T-helper 1 cell (primary cell): ENCODE measurements around the gene MCRIP2.
A peak's percentile ranks its signal among the peaks of the same experiment; 100 is the strongest.

ENCODE experiments used
- DNase-seq, 5 donors: peaks; one replicate each; pipeline ENCODE4 v3.0.0-alpha.2; 2012 to 2020

Gene MCRIP2

GRCh38 chr16:633336-634050, 8.1 kb upstream of the MCRIP2 start:
- no peak for DNase-seq

DNA sequence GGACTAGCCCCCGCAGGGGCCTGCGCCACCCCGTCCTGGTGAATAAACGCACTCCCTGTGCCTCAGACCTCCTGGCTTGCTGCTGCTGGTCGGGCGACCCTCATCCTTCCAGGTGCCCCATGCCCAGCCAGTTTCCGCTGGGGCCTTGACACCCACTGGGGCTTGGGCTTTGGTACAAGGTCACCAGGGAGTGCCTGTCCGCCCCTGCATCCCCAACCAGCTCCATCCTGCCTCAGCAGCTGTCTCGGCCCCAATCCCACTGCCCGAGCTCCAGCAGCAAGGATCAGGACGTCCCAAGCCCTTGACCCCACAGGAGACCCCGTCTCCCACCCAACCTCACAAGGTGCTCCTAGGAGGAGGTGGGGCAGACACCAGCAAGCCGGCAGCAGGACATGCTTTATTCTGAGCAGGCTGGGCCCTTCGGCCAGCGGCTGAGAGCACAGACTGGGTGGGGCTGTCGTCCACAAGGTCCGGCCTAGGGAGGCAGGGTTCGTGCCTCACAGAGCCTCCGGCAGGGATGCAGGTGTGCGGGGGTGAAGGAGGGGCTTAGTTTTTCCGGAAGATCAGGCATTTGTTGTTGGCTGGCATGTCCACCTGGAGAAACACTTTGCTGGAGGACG, 7.5 kb upstream of the MCRIP2 start:
- no peak for DNase-seq

DNA sequence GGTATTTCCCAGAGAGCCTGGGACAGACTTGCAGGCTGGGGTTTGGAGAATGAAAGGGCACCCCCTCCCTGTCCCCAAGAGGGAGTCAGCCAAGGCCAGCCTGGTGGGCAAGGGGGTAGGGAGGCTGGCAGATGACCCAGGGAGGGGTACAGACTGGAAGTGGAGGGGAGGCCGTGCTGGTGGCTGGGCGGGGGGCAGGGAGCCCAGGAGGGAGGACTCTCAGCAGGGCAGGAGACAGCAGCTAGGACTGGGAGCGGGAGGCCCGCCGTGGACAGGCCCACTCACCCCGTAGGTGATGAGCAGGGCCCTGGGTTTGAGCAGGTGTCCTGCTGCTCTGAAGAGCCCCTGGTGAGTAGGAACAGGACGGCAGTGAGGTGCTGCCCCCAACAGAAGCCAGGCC, 6.6 kb upstream of the MCRIP2 start:
- DNase-seq: no peak

- no peak for DNase-seq
Measured at GRCh38 chr16:635573-636205, 5.9 kb upstream of the MCRIP2 start.

DNA sequence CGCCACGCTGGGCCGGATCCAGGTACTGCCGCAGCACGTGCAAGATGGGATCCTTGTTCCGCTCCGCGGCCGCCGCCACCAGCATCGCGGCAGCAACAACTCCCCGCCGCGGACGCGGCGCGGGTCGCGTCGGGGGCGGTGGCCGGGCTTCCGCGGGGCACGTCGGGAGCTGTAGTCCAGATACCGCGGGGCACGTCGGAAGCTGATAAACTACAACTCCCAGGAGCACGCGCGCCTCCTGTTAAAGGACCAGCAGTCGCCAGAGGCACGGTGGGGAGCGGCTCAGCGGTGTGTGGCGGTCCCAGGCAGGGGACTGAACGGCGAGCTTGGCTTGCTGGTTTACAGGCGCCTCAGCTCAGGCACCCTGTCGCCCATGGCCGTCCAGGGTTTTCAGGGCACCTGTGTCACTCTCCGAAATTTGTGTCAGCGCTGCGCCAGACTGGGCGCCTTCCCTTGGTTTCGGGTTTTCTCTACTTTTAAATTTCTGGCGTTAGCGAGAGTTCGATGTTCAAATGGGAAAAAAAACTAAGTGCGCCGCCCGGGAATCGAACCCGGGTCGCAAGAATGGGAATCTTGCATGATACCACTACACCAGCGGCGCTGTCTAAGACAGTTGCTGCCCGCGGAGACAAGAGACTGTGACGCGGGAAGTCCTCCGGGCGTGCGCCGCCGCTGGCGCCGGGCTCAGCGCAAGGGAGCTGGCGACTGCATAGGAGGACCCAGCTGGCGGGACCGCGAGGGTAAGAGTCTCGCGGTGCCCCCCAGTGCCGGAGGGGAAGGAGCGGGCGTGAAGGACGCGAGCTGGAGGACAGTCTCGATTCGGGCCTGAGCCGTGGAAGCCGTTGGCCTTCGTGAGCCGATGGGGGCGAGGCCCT, 5.2 kb upstream of the MCRIP2 start, which contains the start of gene METTL26:
METTL26 (minus strand) TSS at position 100 of the 875 bp plus-strand sequence; CDS start at position 85, 15 bp downstream.
- peak; percentile 83 to 94 (median 90) for DNase-seq

DNA sequence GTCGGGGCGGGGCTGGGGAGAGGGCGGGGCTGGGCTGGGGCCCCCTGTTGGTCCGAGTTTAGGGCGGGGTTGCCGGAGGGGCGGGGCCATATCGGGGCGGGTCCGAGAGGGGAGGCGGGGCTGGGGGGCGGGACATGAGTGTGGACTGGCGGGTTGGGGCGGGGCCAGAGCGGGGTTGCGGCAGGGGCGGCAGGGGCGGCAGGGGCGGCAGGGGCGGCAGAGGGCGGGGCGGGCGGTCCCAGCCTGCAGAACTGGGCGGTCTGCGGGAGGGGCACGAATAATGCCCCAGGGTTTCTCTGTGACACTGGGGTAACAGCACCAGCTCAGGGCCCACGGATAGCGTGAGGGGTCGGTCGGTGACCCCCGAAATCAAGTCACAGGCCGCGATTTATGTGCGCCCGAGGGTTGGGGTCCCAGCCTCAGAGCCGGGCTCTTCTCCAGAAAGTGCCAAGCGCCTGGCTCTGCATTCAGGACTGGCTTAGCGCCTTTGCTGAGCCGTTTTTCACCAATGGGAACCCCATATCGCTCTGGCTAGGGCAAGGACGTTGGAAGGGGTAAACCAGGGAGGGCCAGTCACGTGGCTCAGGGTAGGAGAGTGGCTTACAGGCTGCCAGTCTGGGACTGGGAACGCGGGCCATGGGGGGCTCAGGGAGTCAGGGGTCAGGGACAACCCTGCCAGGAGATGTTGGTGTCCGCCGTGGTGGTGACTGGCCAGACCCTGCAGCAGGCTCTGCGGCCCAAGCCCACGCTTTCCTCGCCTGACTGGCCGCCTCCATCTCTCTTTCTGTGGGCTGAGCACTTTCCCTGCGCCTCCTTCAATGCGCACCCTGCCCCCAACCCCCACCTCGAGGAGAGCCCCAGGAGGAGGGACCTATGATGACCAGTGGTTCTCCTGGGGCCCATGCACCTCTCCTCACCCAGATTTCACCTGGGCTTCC, 4.3 kb upstream of the MCRIP2 start:
- DNase-seq: peak in 4 of 5 donors; percentile 81 to 86 (median 84)

DNA sequence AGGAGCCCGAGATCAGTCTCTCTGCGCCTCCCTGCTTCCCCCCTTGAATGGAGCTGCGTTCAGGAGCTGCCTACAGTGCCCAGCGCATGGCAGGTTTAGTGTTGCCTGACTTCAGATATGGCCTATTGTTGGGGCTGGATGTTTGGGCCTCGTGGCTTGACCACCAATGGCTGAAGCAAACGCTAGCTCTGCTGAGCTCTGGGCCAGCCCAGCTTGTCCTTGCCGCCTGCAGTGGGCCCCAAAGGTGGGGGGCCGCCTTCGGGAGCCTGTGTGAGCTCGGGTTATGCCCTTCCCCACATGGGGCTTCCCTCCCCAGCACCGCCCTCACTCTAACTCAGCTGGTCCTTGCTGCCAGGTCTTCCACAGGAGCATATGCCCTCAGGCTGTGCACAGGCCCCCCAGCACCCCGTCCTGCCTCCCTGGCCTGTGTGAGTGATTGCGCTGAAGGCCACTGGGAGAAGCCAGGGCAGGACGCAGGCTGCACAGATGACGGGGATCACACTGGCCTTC, 3.5 kb upstream of the MCRIP2 start:
- no peak for DNase-seq

DNA sequence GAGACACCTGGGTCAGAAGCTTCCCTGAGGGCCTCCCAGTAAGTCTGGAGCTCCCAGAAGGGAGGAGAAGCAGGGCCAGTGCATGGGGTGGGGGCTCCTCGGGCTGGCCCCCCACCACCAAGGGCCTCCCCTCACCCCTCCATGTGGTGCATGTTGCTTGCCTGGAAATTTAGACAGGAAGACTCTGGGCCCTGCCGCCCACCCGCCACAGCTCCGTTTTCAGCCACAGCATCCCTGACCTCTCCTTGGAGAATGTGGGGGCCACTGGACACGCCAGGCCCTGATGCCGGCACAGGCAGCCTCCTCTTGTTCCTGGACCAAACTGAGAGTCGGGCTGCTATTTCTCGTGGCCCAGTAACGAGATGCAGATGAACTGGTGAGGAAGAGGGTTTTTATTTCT, 2.8 kb upstream of the MCRIP2 start:
- no peak for DNase-seq

DNA sequence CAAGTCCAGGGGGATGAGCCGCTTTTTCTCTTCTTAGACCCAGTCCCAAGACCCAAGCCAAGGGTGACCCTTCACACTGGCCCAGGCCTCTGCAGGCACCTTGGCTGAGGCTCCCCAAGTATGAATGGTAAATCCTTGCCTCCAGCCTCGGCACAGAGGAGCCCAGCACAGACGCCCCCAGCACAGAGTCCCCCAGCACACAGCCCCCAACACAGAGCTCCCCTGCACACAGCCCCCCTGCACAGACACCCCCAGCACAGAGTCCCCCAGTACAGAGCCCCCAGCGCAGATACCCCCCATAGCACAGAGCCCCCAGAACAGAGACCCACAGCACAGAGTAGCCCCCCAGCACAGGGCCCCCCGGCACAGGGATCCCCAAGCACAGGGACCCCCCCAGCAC, 1.0 kb upstream of the MCRIP2 start:
- DNase-seq: no peak

DNA sequence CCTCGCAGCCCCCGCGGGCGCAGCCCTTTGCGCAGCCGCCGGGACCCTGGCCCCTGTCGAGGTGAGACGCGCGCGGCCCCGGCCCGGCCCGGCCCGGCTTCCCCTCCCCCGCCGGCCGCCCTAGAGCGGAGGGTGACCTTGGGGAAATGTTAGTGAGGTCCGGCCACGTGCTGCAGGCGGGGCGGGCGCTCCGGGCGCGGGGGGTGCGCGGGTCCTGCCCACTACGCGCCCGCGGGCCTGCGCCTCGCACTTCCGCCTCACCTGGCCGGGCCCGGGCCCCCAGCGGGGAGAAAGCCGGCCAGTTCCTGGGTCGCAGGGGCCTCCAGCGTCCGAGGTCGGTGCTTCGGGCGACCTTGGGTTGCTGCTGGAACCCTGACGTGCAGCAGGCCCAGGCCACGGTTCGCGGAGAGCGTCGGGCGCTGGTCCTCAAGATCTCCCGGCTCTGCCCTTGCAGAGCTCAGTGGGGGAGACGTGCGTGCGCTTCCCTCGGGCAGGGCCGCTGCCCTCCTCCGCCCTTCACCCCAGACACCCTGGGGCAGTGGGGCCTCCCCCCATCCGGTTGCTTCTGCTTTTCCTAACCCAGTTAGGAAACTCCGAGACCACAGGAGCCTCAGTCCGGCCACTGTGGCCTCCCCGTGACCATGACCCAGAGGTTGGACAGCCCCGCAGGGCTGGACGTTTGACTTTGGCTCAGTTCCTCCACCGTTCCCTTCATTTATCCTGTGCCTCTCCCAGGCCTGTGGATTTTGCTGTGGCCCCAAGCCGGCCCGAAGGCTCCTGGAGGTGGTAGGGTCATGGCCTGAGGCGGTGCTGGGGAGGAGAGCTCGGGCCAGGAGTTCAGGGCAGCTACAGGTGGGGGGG, 791 bp downstream of the MCRIP2 start:
- DNase-seq: peak in 1 of 5 donors; percentile 28

GRCh38 chr16:643050-643368, 1.4 kb downstream of the MCRIP2 start:
- DNase-seq: no peak

- DNase-seq: no peak
Measured at GRCh38 chr16:644556-644955, 2.9 kb downstream of the MCRIP2 start.

DNA sequence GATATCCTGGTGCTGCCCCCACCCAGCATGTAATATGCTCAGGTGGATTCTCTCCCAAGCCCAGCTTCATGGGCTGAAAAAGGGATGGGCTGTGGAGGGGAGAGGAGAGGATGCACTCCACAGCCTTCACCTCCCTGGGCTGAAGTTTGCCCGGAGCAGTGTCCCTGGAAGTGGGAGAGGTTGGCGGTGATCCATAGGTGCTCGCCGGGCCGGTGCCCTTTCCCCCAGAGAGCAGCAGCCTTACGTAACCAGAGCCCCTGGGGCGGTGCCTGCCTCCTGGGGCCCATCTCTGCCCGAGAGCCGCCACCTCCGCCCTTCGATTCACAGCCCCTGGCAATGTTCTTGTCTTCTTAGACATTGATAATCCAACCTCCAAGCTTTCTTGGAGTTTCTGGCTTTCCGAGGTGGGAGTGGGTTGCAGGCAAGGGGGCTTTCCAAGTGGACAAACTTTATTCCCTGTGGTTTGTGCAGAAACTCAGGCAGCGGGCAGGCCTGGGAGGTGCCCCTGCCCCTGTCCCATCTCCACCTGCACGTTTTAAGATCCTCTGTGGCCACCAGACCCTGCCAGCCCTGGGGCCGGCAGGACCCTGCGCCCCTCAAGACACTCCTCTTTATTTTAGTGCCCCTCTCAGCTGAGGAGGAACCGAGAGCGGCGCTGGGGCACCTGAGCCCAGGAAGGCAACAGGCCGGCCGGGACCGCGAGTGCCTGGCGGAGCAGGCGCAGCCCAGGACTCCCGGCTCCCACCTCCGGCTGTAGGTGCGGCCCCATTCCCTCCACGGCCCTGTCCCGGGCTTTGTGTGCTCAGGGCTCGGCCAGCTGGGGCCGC, 4.4 kb downstream of the MCRIP2 start:
- DNase-seq: no peak

DNA sequence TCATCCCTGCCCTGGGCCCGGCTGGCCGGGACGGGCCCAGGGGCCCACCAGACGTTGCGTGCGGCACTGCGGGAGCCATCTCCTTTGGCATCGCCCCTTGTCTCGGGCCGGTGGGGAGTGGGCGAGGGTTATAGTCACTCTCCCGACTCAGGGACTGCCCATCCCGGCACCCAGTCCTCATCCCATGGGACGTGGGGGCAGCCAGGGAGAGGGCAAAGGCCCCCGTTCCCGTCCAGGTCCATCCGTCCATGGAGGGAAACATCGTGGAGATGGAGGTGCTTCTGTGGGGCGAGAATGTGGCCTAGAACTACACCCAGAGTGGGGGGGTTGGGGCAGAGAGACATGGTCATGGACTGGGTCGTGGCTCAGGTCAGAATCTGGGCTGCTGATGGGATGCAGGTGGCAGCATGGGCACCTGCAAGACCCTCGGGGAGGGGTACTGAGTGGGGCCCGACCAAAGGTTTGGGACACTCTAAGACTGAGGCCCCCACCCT, 5.1 kb downstream of the MCRIP2 start:
- DNase-seq: no peak

DNA sequence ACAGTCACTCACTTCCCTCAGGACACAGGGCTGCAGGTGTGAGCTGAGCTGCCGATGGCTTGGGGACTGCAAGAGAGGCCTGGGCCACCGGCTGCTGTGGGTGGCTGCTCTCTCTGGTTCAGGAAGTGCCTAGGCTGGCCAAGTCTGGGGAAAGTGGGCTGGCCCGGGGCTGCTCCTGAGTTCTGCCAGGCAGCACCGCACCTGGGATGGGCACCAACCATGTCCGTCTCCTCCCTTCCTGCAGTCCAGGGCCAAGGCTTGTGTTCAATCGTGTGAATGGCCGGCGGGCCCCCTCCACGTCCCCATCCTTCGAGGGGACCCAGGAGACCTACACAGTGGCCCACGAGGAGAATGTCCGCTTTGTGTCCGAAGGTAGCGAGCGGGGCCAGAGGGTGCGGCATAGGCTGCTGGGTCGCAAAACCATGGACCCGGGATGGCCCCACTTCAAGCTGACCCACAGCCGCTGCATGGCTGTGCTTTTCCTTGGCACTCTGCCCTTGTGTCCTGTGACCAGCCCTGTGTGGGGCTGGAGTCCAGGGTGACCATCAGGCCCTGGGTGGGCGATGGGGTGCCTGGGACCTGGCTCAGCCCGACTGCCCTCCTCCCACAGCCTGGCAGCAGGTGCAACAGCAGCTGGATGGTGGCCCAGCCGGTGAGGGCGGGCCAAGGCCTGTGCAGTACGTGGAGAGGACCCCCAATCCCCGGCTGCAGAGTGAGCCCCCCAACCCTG, 5.7 kb downstream of the MCRIP2 start:
- DNase-seq: no peak

GRCh38 chr16:648071-648780, 6.6 kb downstream of the MCRIP2 start:
- peak in 2 of 5 donors; percentile 29 to 30 for DNase-seq

DNA sequence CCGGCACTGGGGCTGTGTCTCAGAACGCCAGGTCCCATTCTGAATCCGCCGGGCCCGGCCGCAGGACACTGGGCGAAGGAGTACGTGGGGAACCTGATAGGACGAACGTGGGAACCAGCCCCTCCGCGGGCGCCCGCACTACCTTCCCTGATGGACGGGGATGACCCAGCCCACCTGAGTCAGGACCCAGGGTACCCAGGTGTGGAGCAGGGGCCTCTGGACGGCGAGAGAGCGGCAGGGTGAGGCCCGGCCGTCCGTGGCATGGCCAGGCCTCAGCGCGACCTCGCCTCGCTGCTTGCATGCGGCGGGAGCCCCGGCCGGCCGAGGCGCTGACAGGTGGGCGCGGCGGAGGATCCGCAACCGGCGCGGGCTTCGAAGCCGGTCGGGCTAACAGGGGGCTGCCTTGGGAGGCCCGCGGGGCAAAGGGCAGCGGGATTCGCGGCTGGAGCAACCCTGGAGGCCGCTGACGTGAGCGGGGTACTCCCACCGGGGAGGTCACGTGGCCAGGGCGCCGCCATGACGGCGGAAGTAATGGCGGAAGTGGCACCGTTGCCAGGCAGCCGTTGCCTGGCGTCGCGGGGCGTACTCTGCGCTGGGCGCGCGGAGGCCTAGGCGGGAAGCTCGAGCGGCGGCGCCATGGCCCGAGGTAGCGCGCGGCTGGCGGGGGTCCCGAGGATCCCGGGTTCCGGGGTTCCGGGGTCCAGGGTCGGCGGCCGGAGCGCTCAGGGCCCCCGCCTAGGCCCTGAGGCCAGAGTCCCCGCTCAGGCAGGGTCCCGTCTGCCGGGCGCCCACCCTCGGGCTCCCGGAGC, 7.4 kb downstream of the MCRIP2 start, which contains the start of gene WDR90:
WDR90 (plus strand) TSS at position 585 of the 809 bp plus-strand sequence; CDS start at position 637, 52 bp downstream.
- DNase-seq: peak; percentile 85 to 94 (median 91)
